Skeletal muscle tissue (tissue), 4 donors: ENCODE data around the gene STT3B. TPM values are rescaled to one million over a fixed set of nuclear protein-coding genes. Genes with fewer than 3 reads are reported as not detected.
"Not testable (repeated sequence)": the region's sequence is repeated elsewhere in the genome, so short reads cannot be mapped to it uniquely, and the experiment has no call there.

Experiments
- H3K27ac ChIP-seq: one replicate; pipeline ENCODE4 v1.7.0; 2013; ENCODE audit warnings: mild to moderate bottlenecking, low read depth, low read length, inconsistent platforms
- H3K27me3 ChIP-seq, 3 donors: one replicate each; pipeline ENCODE4 v1.7.0; 2013; ENCODE audit warnings: low read length in 3 of 3; ENCODE audit not compliant: control insufficient read depth in 3 of 3, insufficient read depth in 3 of 3
- H3K36me3 ChIP-seq, 3 donors: one replicate each; pipeline ENCODE4 v1.7.0; 2013; ENCODE audit warnings: low read length in 3 of 3; ENCODE audit not compliant: control insufficient read depth in 3 of 3, insufficient read depth in 3 of 3
- H3K4me1 ChIP-seq, 3 donors: one replicate each; pipeline ENCODE4 v1.7.0; 2013; ENCODE audit warnings: low read length in 3 of 3, mild to moderate bottlenecking in 3 of 3; ENCODE audit not compliant: control insufficient read depth in 3 of 3, insufficient read depth in 3 of 3
- H3K4me3 ChIP-seq, 3 donors: one replicate each; pipeline ENCODE4 v1.7.0; 2013; ENCODE audit warnings: low read length in 3 of 3
- H3K9ac ChIP-seq, 3 donors: one replicate each; pipeline ENCODE4 v1.7.0; 2013; ENCODE audit warnings: low read length in 3 of 3, mild to moderate bottlenecking in 3 of 3, moderate library complexity in 2 of 3, low read depth in 1 of 3
- H3K9me3 ChIP-seq, 3 donors: one replicate each; pipeline ENCODE4 v1.7.0; 2013; ENCODE audit warnings: low read length in 3 of 3; ENCODE audit not compliant: control insufficient read depth in 3 of 3
- total RNA-seq: library from RNA; depleted of rRNA; stranded (reverse); fragments of >200 nt; gene quantifications from one replicate; pipeline ENCODE4 v1.2.3, GENCODE V29; 2014
- donor health status: Osteomylitis.

The STT3B gene
- total RNA-seq, 1 donor from 2014 or later, result 148 TPM

GRCh38 chr3:31499281-31499680, 33.4 kb upstream of the STT3B start:
- H3K9me3 ChIP-seq, result no peaks in the 10 kb centered on the region
- H3K27ac ChIP-seq, result no peak overlapping the region
- H3K36me3 ChIP-seq, result no peaks in the 10 kb centered on the region
- no peak overlapping the region for H3K4me3 ChIP-seq
- H3K27me3 ChIP-seq, result no peaks in the 10 kb centered on the region
- H3K4me1 ChIP-seq, result no peaks in the 10 kb centered on the region
- H3K9ac ChIP-seq, result no peak overlapping the region

GRCh38 chr3:31502803-31503221, 29.9 kb upstream of the STT3B start:
- H3K27ac ChIP-seq, result no peak overlapping the region
- no peaks in the 10 kb centered on the region for H3K9me3 ChIP-seq
- H3K4me1 ChIP-seq, result no peaks in the 10 kb centered on the region
- no peaks in the 10 kb centered on the region for H3K27me3 ChIP-seq
- H3K9ac ChIP-seq, result no peak overlapping the region
- H3K36me3 ChIP-seq, result no peaks in the 10 kb centered on the region
- no peak overlapping the region for H3K4me3 ChIP-seq

GRCh38 chr3:31503456-31503855, 29.3 kb upstream of the STT3B start:
- Histone ChIP-seq H3K4me1 (no peaks in the 10 kb centered on the region), H3K27me3 (no peaks in the 10 kb centered on the region), H3K27ac (no peak overlapping the region), H3K9me3 (no peaks in the 10 kb centered on the region), H3K36me3 (no peaks in the 10 kb centered on the region), H3K4me3 (no peak overlapping the region), H3K9ac (no peak overlapping the region)

- Histone ChIP-seq H3K27ac (no peak overlapping the region), H3K9ac (no peak overlapping the region)
Observed at GRCh38 chr3:31504230-31504629, 28.5 kb upstream of the STT3B start.

GRCh38 chr3:31505371-31506048, 27.2 kb upstream of the STT3B start:
- Histone ChIP-seq H3K4me1 (no peaks in the 10 kb centered on the region), H3K27ac (no peak overlapping the region), H3K9me3 (no peaks in the 10 kb centered on the region), H3K9ac (no peak overlapping the region), H3K36me3 (no peaks in the 10 kb centered on the region), H3K4me3 (no peak overlapping the region), H3K27me3 (no peaks in the 10 kb centered on the region)

More at GRCh38 chr3:31504230-31504629, 28.5 kb upstream of the STT3B start:
- no peaks in the 10 kb centered on the region for H3K9me3 ChIP-seq
- no peaks in the 10 kb centered on the region for H3K27me3 ChIP-seq
- H3K4me3 ChIP-seq, result no peak overlapping the region
- no peaks in the 10 kb centered on the region for H3K4me1 ChIP-seq
- H3K36me3 ChIP-seq, result no peaks in the 10 kb centered on the region

GRCh38 chr3:31506515-31506914, 26.2 kb upstream of the STT3B start:
- H3K9me3 ChIP-seq, H3K4me1 ChIP-seq, H3K36me3 ChIP-seq, H3K9ac ChIP-seq, H3K27me3 ChIP-seq, H3K27ac ChIP-seq, H3K4me3 ChIP-seq: not testable (repeated sequence)

- H3K9ac ChIP-seq, result no peak overlapping the region
- H3K27ac ChIP-seq, result no peak overlapping the region
- no peaks in the 10 kb centered on the region for H3K36me3 ChIP-seq
- H3K27me3 ChIP-seq, result no peaks in the 10 kb centered on the region
- H3K4me3 ChIP-seq, result no peak overlapping the region
- H3K9me3 ChIP-seq, result no peaks in the 10 kb centered on the region
- no peaks in the 10 kb centered on the region for H3K4me1 ChIP-seq
Observed at GRCh38 chr3:31508452-31509146, 24.1 kb upstream of the STT3B start.

- Histone ChIP-seq H3K9ac (no peak overlapping the region), H3K4me1 (no peaks in the 10 kb centered on the region), H3K27me3 (no peaks in the 10 kb centered on the region), H3K36me3 (no peaks in the 10 kb centered on the region), H3K9me3 (no peaks in the 10 kb centered on the region), H3K27ac (no peak overlapping the region), H3K4me3 (no peak overlapping the region)
Observed at GRCh38 chr3:31509147-31509728, 23.5 kb upstream of the STT3B start.

GRCh38 chr3:31514570-31514969, 18.2 kb upstream of the STT3B start:
- Histone ChIP-seq H3K27ac (no peak overlapping the region), H3K9me3 (no peaks in the 10 kb centered on the region), H3K4me3 (no peak overlapping the region), H3K9ac (no peak overlapping the region), H3K27me3 (no peaks in the 10 kb centered on the region), H3K4me1 (no peaks in the 10 kb centered on the region), H3K36me3 (no peaks in the 10 kb centered on the region)
